ENCODE data around the gene DQX1. TPM values are rescaled to one million over a fixed set of nuclear protein-coding genes. Genes with fewer than 3 reads are reported as not detected.

DQX1 gene
- total and polyA plus RNA-seq, 9 of the 15 experiments (the other 6 are each of a cell fraction or from before 2014, with no cell fraction given): 0.04 to 0.38 (median 0.18) TPM; not detected in 1

DNA sequence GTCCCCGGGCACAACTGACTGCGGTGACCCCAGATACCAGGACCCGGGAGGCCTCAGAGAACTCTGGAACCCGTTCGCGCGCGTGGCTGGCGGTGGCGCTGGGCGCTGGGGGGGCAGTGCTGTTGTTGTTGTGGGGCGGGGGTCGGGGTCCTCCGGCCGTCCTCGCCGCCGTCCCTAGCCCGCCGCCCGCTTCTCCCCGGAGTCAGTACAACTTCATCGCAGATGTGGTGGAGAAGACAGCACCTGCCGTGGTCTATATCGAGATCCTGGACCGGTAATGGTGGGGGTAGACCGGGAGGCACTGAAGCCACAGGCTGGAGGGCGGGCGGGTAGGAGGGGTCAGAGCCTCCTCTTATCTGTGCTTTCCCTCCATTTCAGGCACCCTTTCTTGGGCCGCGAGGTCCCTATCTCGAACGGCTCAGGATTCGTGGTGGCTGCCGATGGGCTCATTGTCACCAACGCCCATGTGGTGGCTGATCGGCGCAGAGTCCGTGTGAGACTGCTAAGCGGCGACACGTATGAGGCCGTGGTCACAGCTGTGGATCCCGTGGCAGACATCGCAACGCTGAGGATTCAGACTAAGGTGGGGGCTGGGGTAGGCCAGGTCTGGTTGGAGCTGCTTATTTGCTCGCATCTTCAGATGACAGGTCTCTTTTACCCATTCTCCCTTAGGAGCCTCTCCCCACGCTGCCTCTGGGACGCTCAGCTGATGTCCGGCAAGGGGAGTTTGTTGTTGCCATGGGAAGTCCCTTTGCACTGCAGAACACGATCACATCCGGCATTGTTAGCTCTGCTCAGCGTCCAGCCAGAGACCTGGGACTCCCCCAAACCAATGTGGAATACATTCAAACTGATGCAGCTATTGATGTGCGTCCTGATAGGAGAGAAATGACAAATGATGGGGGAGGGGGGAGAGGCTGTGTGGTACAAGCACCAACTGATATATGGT lies 4.5 kb upstream of the DQX1 start (continued):
- no peak for TF ChIP-seq ZNF695 (CRISPR knock-in tag; IDR thresholded peaks at IDR 0.05)
- TF ChIP-seq CREB3L1 (IDR thresholded peaks at IDR 0.05; ENCODE audit: borderline replicate concordance, low read depth): peak; percentile 66; the same call in 1 of the 2 replicates
- TF ChIP-seq RBM39 (optimal IDR thresholded peaks at IDR 0.05; ENCODE audit: low read depth, low read length): no peak
- TF ChIP-seq KLF1 (tag; IDR thresholded peaks at IDR 0.05): peak; percentile 19; the same call in 1 of the 2 replicates
- no peak for TF ChIP-seq HDAC6 (IDR thresholded peaks at IDR 0.05; ENCODE audit: low read depth, low read length)
- TF ChIP-seq NR1H2 (CRISPR knock-in tag; IDR thresholded peaks at IDR 0.05): no peak
- TF ChIP-seq, protein P1, sequence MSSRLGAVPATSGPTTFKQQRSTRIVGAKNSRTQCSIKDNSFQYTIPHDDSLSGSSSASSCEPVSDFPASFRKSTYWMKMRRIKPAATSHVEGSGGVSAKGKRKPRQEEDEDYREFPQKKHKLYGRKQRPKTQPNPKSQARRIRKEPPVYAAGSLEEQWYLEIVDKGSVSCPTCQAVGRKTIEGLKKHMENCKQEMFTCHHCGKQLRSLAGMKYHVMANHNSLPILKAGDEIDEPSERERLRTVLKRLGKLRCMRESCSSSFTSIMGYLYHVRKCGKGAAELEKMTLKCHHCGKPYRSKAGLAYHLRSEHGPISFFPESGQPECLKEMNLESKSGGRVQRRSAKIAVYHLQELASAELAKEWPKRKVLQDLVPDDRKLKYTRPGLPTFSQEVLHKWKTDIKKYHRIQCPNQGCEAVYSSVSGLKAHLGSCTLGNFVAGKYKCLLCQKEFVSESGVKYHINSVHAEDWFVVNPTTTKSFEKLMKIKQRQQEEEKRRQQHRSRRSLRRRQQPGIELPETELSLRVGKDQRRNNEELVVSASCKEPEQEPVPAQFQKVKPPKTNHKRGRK (tag; IDR thresholded peaks at IDR 0.05): no peak
- TF ChIP-seq SREBF1 (IDR thresholded peaks at IDR 0.05; ENCODE audit: borderline replicate concordance, low read depth, low read length): no peak
- no peak for TF ChIP-seq THRAP3 (IDR thresholded peaks at IDR 0.05; ENCODE audit: borderline replicate concordance)
- no peak for TF ChIP-seq KHSRP (IDR thresholded peaks at IDR 0.05)
- 0 out of 2 replicates have a peak, but pooled peaks have one; percentile 48 for TF ChIP-seq MXI1 (IDR thresholded peaks at IDR 0.05; ENCODE audit: low read depth, low read length)
- no peak for TF ChIP-seq ZNF274 (IDR thresholded peaks at IDR 0.05; ENCODE audit: borderline replicate concordance, low read depth, low read length)
- TF ChIP-seq THRA (IDR thresholded peaks at IDR 0.05): no peak
- no peak for TF ChIP-seq ZNF586 (CRISPR knock-in tag; conservative IDR thresholded peaks at IDR 0.05)
- TF ChIP-seq ZNF12 (CRISPR knock-in tag; IDR thresholded peaks at IDR 0.05): no peak
- no peak for TF ChIP-seq ZNF561 (CRISPR knock-in tag; conservative IDR thresholded peaks at IDR 0.05)
- TF ChIP-seq, protein P2, sequence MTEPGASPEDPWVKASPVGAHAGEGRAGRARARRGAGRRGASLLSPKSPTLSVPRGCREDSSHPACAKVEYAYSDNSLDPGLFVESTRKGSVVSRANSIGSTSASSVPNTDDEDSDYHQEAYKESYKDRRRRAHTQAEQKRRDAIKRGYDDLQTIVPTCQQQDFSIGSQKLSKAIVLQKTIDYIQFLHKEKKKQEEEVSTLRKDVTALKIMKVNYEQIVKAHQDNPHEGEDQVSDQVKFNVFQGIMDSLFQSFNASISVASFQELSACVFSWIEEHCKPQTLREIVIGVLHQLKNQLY (CRISPR knock-in tag; conservative IDR thresholded peaks at IDR 0.05): no peak
- no peak for TF ChIP-seq SRSF7 (optimal IDR thresholded peaks at IDR 0.05; ENCODE audit: low read depth, low read length)
- peak; percentile 93 for TF ChIP-seq CBFA2T3 (IDR thresholded peaks at IDR 0.05)
- TF ChIP-seq MCM7 (IDR thresholded peaks at IDR 0.05): no peak
- TF ChIP-seq PATZ1 (CRISPR knock-in tag; IDR thresholded peaks at IDR 0.05; ENCODE audit: borderline replicate concordance): no peak

All from K562 (cell line).